ENCODE measurements around the gene RBM23. TPM values are rescaled to one million over a fixed set of nuclear protein-coding genes. Genes with fewer than 3 reads are reported as not detected.
"Not testable (repeated sequence)": the region's sequence is repeated elsewhere in the genome, so short reads cannot be mapped to it uniquely, and the experiment has no call there.

The RBM23 gene
- polyA plus RNA-seq, 1 of the 3 experiments (the other 2 are of a cell fraction), result 65.5 TPM

- 77% methylated on average over 4 of the region's 4 CpGs for WGBS (ENCODE audit: low lambda C conversion rate)
- Histone ChIP-seq H3K27me3 (ENCODE audit: insufficient read depth) (no peaks in the 10 kb centered on the region), H3F3A (replicated peaks; ENCODE audit: insufficient read depth) (peaks cover 19% of the 10 kb centered on the region), H3K79me2 (ENCODE audit: insufficient read depth) (no peaks in the 10 kb centered on the region), H4K20me1 (ENCODE audit: insufficient read depth) (no peaks in the 10 kb centered on the region), H3K9me2 (no peaks in the 10 kb centered on the region), H3K9ac (no peak overlapping the region), H3K9me3 (no peaks in the 10 kb centered on the region), H2AFZ (ENCODE audit: low read depth) (no peak overlapping the region), H3K27ac (ENCODE audit: low read depth in 2 of 2, low read length in 1 of 2) (no peak overlapping the region), H3K4me3 (ENCODE audit: low read depth in 2 of 2, low read length in 1 of 2) (no peak overlapping the region), H3K4me2 (no peak overlapping the region), H3K36me3 (replicated peaks in 1 of 2; ENCODE audit: control insufficient read depth in 1 of 2, insufficient read depth in 2 of 2, low read length in 1 of 2) (peaks cover under 1 to 10% of the 10 kb centered on the region in 2 experiments), H3K4me1 (ENCODE audit: control insufficient read depth in 1 of 2, insufficient read depth in 2 of 2, low read depth in 1 of 2, low read length in 1 of 2) (no peaks in the 10 kb centered on the region)
- CTCF ChIA-PET, result interaction anchor here (0.6 to 3.2 kb wide), 6 partner anchors 16 to 102 kb away, joined by 3 to 17 read pairs (median 4); partner anchors contain the start of genes AJUBA and PSMB5
- no peak for DNase-seq
- no peak for TF ChIP-seq TAF1 (IDR thresholded peaks at IDR 0.05; ENCODE audit: borderline replicate concordance, low read depth, low read length)
- no peak for TF ChIP-seq CHD2 (IDR thresholded peaks at IDR 0.05; ENCODE audit: low read length, partially characterized antibody)
- no peak for TF ChIP-seq RFX5 (IDR thresholded peaks at IDR 0.05; ENCODE audit: low read length)
- POLR2A ChIA-PET, result no interaction called here
Measured at GRCh38 chr14:22966783-22967269, 47.9 kb upstream of the RBM23 start.

DNA sequence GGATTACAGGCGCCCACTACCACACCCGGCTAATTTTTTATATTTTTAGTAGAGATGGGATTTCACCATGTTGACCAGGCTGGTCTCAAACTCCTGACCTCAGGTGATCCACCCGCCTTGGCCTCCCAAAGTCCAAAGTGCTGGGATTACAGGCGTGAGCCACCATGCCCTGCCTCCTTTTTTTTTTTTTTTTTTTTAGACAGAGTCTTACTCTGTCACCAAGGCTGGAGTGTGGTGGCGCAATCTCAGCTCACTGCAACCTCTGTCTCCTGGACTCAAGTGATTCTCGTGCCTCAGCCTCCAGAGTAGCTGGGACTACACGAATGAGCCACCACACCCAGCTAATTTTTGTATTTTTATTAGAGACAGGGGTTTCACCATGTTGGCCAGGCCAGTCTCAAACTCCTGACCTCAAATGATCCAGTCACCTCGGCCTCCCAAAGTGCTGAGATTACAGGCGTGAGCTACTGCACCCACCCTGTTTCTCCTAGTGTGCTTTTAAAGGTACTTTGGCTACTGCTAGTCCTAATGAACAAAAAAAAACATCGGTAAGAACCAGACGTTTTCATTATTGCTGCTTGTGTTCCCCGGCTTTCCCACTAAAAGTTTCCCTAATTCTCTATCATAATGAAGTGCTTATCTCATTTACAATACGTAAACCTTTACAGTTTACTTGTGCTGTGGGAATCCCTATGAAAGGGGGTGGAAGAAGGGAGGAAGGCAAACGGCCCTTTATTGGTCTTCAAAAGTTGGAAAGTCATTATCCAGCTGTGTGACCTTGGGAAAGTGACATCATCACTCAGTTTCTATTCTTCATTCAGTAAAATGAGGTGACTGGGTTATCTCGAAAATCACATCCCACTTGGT, 47.2 kb upstream of the RBM23 start:
- H3K9me3 ChIP-seq; H2AFZ ChIP-seq (ENCODE audit: low read depth); H3K36me3 ChIP-seq (replicated peaks in 1 of 2; ENCODE audit: control insufficient read depth in 1 of 2, insufficient read depth in 2 of 2, low read length in 1 of 2); H3K4me3 ChIP-seq (ENCODE audit: low read depth in 2 of 2, low read length in 1 of 2); H3K9ac ChIP-seq; DNase-seq; H3K4me2 ChIP-seq; H3K27me3 ChIP-seq (ENCODE audit: insufficient read depth); H3K4me1 ChIP-seq (ENCODE audit: control insufficient read depth in 1 of 2, insufficient read depth in 2 of 2, low read depth in 1 of 2, low read length in 1 of 2); H3K9me2 ChIP-seq; H4K20me1 ChIP-seq (ENCODE audit: insufficient read depth); H3K79me2 ChIP-seq (ENCODE audit: insufficient read depth); H3K27ac ChIP-seq (ENCODE audit: low read depth in 2 of 2, low read length in 1 of 2): not testable (repeated sequence)
- CTCF ChIA-PET, result interaction anchor here (0.6 to 3.2 kb wide), 7 partner anchors 17 to 109 kb away, joined by 3 to 17 read pairs (median 4); partner anchors contain the start of genes AJUBA and PSMB5
- POLR2A ChIA-PET, result interaction anchor here (0.7 kb wide), 1 partner anchor 55 kb away, joined by 3 read pairs; no protein-coding TSS in a partner anchor
- H3F3A ChIP-seq (replicated peaks; ENCODE audit: insufficient read depth), result peaks cover 14% of the 10 kb centered on the region
- 82% methylated on average over 15 of the region's 15 CpGs for WGBS (ENCODE audit: low lambda C conversion rate)

DNA sequence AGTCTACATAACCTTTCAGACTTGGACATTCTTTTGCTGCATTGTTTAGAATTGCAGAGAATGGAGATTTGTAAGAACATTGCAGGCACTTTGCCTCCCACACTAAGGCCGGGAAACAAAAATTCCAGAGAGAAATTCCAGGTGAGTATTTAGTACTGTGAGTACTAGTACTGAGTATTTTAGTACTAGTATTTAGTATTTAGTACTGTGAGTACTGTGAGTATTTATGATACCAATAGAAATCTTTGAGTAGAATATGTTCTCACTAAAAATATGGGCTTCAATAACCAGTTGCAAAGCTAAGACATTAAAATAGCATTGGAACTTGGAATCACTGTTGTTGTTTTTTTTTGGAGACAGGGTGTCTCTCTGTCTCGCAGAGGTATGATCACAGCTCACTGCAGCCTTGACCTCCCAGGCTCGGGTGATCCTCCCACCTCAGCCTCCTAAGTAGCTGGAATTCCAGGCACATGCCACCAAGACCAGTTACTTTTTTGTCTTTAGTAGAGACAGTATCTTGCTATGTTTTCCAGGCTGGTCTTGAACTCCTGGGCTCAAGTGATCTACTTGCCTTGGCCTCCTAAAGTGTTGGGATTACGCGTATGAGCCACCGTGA, 43.2 kb upstream of the RBM23 start:
- WGBS (ENCODE audit: low lambda C conversion rate), result 90% methylated on average over 6 of the region's 6 CpGs
- no peaks in the 10 kb centered on the region for H3K4me1 ChIP-seq (ENCODE audit: control insufficient read depth in 1 of 2, insufficient read depth in 2 of 2, low read depth in 1 of 2, low read length in 1 of 2)
- TF ChIP-seq NFIC (IDR thresholded peaks at IDR 0.05; ENCODE audit: borderline replicate concordance), result no peak
- no peak for TF ChIP-seq ELF1 (IDR thresholded peaks at IDR 0.05)
- no peak for TF ChIP-seq USF1 (IDR thresholded peaks at IDR 0.05; ENCODE audit: borderline replicate concordance, low read depth)
- TF ChIP-seq EP300 (IDR thresholded peaks at IDR 0.05; ENCODE audit: borderline replicate concordance in 1 of 2, low read depth in 1 of 2, low read length in 1 of 2), result no peak
- TF ChIP-seq TAF1 (IDR thresholded peaks at IDR 0.05; ENCODE audit: borderline replicate concordance, low read depth, low read length), result no peak
- no peak for TF ChIP-seq RXRA (IDR thresholded peaks at IDR 0.05; ENCODE audit: borderline replicate concordance, low read depth)
- no peak for TF ChIP-seq MXI1 (IDR thresholded peaks at IDR 0.05; ENCODE audit: low read depth, low read length)
- no peak for TF ChIP-seq EZH2phosphoT487 (IDR thresholded peaks at IDR 0.05; ENCODE audit: borderline replicate concordance, low read depth)
- no peak for TF ChIP-seq POLR2AphosphoS5 (IDR thresholded peaks at IDR 0.05; ENCODE audit: low read depth, low read length)
- TF ChIP-seq, protein P1, sequence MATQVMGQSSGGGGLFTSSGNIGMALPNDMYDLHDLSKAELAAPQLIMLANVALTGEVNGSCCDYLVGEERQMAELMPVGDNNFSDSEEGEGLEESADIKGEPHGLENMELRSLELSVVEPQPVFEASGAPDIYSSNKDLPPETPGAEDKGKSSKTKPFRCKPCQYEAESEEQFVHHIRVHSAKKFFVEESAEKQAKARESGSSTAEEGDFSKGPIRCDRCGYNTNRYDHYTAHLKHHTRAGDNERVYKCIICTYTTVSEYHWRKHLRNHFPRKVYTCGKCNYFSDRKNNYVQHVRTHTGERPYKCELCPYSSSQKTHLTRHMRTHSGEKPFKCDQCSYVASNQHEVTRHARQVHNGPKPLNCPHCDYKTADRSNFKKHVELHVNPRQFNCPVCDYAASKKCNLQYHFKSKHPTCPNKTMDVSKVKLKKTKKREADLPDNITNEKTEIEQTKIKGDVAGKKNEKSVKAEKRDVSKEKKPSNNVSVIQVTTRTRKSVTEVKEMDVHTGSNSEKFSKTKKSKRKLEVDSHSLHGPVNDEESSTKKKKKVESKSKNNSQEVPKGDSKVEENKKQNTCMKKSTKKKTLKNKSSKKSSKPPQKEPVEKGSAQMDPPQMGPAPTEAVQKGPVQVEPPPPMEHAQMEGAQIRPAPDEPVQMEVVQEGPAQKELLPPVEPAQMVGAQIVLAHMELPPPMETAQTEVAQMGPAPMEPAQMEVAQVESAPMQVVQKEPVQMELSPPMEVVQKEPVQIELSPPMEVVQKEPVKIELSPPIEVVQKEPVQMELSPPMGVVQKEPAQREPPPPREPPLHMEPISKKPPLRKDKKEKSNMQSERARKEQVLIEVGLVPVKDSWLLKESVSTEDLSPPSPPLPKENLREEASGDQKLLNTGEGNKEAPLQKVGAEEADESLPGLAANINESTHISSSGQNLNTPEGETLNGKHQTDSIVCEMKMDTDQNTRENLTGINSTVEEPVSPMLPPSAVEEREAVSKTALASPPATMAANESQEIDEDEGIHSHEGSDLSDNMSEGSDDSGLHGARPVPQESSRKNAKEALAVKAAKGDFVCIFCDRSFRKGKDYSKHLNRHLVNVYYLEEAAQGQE (IDR thresholded peaks at IDR 0.05; ENCODE audit: low read depth, low read length), result no peak
- ChIA-PET CTCF (interaction anchor here (1.1 to 7.7 kb wide), 6 partner anchors 12 to 107 kb away, joined by 3 to 77 read pairs (median 6); partner anchors contain the start of gene PRMT5), POLR2A (no interaction called here)
- H3K4me3 ChIP-seq (ENCODE audit: low read depth in 2 of 2, low read length in 1 of 2), result no peak overlapping the region
- no peaks in the 10 kb centered on the region for H3K27me3 ChIP-seq (ENCODE audit: insufficient read depth)
- H4K20me1 ChIP-seq (ENCODE audit: insufficient read depth), result no peaks in the 10 kb centered on the region
- peaks cover 8% of the 10 kb centered on the region for H3F3A ChIP-seq (replicated peaks; ENCODE audit: insufficient read depth)
- no peak overlapping the region for H2AFZ ChIP-seq (ENCODE audit: low read depth)
- H3K4me2 ChIP-seq, result no peak overlapping the region
- no peaks in the 10 kb centered on the region for H3K9me3 ChIP-seq
- no peaks in the 10 kb centered on the region for H3K79me2 ChIP-seq (ENCODE audit: insufficient read depth)
- H3K9ac ChIP-seq, result no peak overlapping the region
- H3K27ac ChIP-seq (ENCODE audit: low read depth in 2 of 2, low read length in 1 of 2), result no peak overlapping the region
- no peak for DNase-seq
- no peaks in the 10 kb centered on the region for H3K9me2 ChIP-seq
- H3K36me3 ChIP-seq (replicated peaks in 1 of 2; ENCODE audit: control insufficient read depth in 1 of 2, insufficient read depth in 2 of 2, low read length in 1 of 2), result no peaks in the 10 kb centered on the region
